GM12878 (cell line): ENCODE data around the gene EEIG2. TPM values are rescaled to one million over a fixed set of nuclear protein-coding genes. Genes with fewer than 3 reads are reported as not detected.

Experiments used
- ATF2 ChIP-seq: IDR thresholded peaks from 2 replicates; pipeline ENCODE4 v1.6.1; 2012; ENCODE audit warnings: low read length, inconsistent platforms
- ATF7 ChIP-seq: fragments of 450-650 bp; IDR thresholded peaks from 2 replicates; pipeline ENCODE4 v1.6.1; 2016; ENCODE audit warnings: low read depth, mild to moderate bottlenecking
- BCL3 ChIP-seq: IDR thresholded peaks from 2 replicates; pipeline ENCODE4 v1.6.1; 2011; ENCODE audit warnings: borderline replicate concordance, low read depth, mild to moderate bottlenecking, moderate library complexity, low read length; ENCODE audit not compliant: insufficient read depth, poor library complexity, severe bottlenecking
- CBX5 ChIP-seq: sonication (generic); IDR thresholded peaks from 2 replicates; pipeline ENCODE4 v1.6.1; 2016; ENCODE audit warnings: low read depth, moderate library complexity, mild to moderate bottlenecking, inconsistent platforms
- CHD1 ChIP-seq: IDR thresholded peaks from 2 replicates; pipeline ENCODE4 v1.6.1; 2012; ENCODE audit warnings: low read depth, low read length, improper control_type of control experiment
- DPF2 ChIP-seq: fragments of 450-650 bp; IDR thresholded peaks from 2 replicates; pipeline ENCODE4 v1.6.1; 2017; ENCODE audit warnings: mild to moderate bottlenecking
- E2F8 ChIP-seq: fragments of 450-650 bp; IDR thresholded peaks from 2 replicates; pipeline ENCODE4 v1.6.1; 2018; ENCODE audit warnings: mild to moderate bottlenecking, low read depth, moderate library complexity; ENCODE audit not compliant: partially characterized antibody
- ELK1 ChIP-seq: IDR thresholded peaks from 2 replicates; pipeline ENCODE4 v1.6.1; 2012; ENCODE audit warnings: low read depth, low read length, improper control_type of control experiment
- ESRRA ChIP-seq: IDR thresholded peaks from 2 replicates; pipeline ENCODE4 v1.6.1; 2012; ENCODE audit warnings: mild to moderate bottlenecking, low read length, improper control_type of control experiment
- FOXK2 ChIP-seq: fragments of 450-650 bp; IDR thresholded peaks from 2 replicates; pipeline ENCODE4 v1.6.1; 2017; ENCODE audit warnings: mild to moderate bottlenecking, moderate library complexity
- GATAD2B ChIP-seq: fragments of 450-650 bp; conservative IDR thresholded peaks from 2 replicates; pipeline ENCODE4 v1.6.1; 2017; ENCODE audit warnings: low read depth, mild to moderate bottlenecking, moderate library complexity
- HCFC1 ChIP-seq: fragments of 150-350 bp; IDR thresholded peaks from 2 replicates; pipeline ENCODE4 v1.6.1; 2014; ENCODE audit warnings: low read length
- HDGF ChIP-seq: fragments of 450-650 bp; IDR thresholded peaks from 2 replicates; pipeline ENCODE4 v1.6.1; 2016; ENCODE audit warnings: antibody characterized with exemption
- IRF4 ChIP-seq: IDR thresholded peaks from 2 replicates; pipeline ENCODE4 v1.6.1; 2011; ENCODE audit warnings: low read depth, low read length
- JUND ChIP-seq: IDR thresholded peaks from 2 replicates; pipeline ENCODE4 v1.6.1; 2012; ENCODE audit warnings: low read depth, mild to moderate bottlenecking, low read length, improper control_type of control experiment, moderate library complexity
- KAT2A ChIP-seq: conservative IDR thresholded peaks from 2 replicates; pipeline ENCODE4 v1.6.1; 2011; ENCODE audit warnings: low read depth, low read length; ENCODE audit not compliant: control insufficient read depth
- MEF2B ChIP-seq: fragments of 450-650 bp; IDR thresholded peaks from 2 replicates; pipeline ENCODE4 v1.6.1; 2018; ENCODE audit warnings: mild to moderate bottlenecking, moderate library complexity; ENCODE audit not compliant: partially characterized antibody, poor library complexity, severe bottlenecking
- PAX5 ChIP-seq: IDR thresholded peaks from 2 replicates; pipeline ENCODE4 v1.6.1; 2011; ENCODE audit warnings: low read depth, low read length, borderline replicate concordance
- PAX8 ChIP-seq: fragments of 450-650 bp; IDR thresholded peaks from 2 replicates; pipeline ENCODE4 v1.6.1; 2017; ENCODE audit warnings: mild to moderate bottlenecking, moderate library complexity
- POLR2A ChIP-seq: IDR thresholded peaks from 2 replicates; pipeline ENCODE4 v1.6.1; 2011; ENCODE audit warnings: low read depth, mild to moderate bottlenecking, low read length
- RELA ChIP-seq: fragments of 450-650 bp; IDR thresholded peaks from 2 replicates; pipeline ENCODE4 v1.8.0; 2014; ENCODE audit warnings: borderline replicate concordance; ENCODE audit not compliant: partially characterized antibody
- RUNX3 ChIP-seq: IDR thresholded peaks from 2 replicates; pipeline ENCODE4 v1.6.1; 2012; ENCODE audit warnings: low read length, inconsistent platforms
- SP1 ChIP-seq: IDR thresholded peaks from one replicate; pipeline ENCODE4 v1.6.1; 2011; ENCODE audit warnings: low read depth, low read length
- SREBF1 ChIP-seq: IDR thresholded peaks from 2 replicates; pipeline ENCODE4 v1.6.1; 2012; ENCODE audit warnings: mild to moderate bottlenecking, low read length
- SRF ChIP-seq, 2 experiments: IDR thresholded peaks; 2 replicates each; pipeline ENCODE4 v1.6.1; 2011; ENCODE audit warnings: low read depth in 2 of 2, low read length in 2 of 2, mild to moderate bottlenecking in 1 of 2, moderate library complexity in 1 of 2
- SUPT20H ChIP-seq: IDR thresholded peaks from 2 replicates; pipeline ENCODE4 v1.6.1; 2011; ENCODE audit warnings: low read depth, mild to moderate bottlenecking, low read length, moderate library complexity, borderline replicate concordance; ENCODE audit not compliant: control insufficient read depth
- ZSCAN29 ChIP-seq: fragments of 450-650 bp; IDR thresholded peaks from 2 replicates; pipeline ENCODE4 v1.6.1; 2017; ENCODE audit warnings: mild to moderate bottlenecking, moderate library complexity
- polyA plus RNA-seq, 11 experiments: library from polyadenylated mRNA; depleted of rRNA in 4 of 11; unstranded in 6 of 11; stranded (reverse) in 5 of 11; fragments of >200 nt; fragmentation: Nextera tagmentation in 4 of 11; fragmentation: Illumina TruSeq in 1 of 11; extraction: Ambion mirVana in 4 of 11; extraction: Trizol in 1 of 11; gene quantifications; 1 replicate in 1 of 11; 2 replicates in 10 of 11; pipeline versions ENCODE4 v1.2.1 to v1.2.3, GENCODE V29; 2011 to 2016; ENCODE audit warnings: inconsistent platforms in 2 of 11, missing spikeins in 2 of 11, low read depth in 1 of 11
- total RNA-seq, 4 experiments: library from RNA; depleted of rRNA in 3 of 4; stranded (reverse); fragments of >200 nt in 3 of 4; fragmentation: Illumina TruSeq in 1 of 4; extraction: Trizol in 1 of 4; gene quantifications; 2 replicates each; pipeline versions ENCODE4 v1.2.1 to v1.2.3, GENCODE V29; 2013 to 2021

Gene EEIG2
- total and polyA plus RNA-seq, 10 of the 15 experiments (the other 5 are each of a cell fraction or from before 2014, with no cell fraction given) = 1.4 to 17.2 (median 9.8) TPM

- TF ChIP-seq ATF2 (no peak), GATAD2B (no peak), SRF (IDR thresholded peaks at IDR 0.05; ENCODE audit: low read depth in 2 of 2, low read length in 2 of 2) (no peak), ELK1 (no peak), FOXK2 (no peak), ESRRA (no peak), HDGF (no peak), SREBF1 (no peak), DPF2 (no peak), PAX5 (no peak), RELA (no peak), MEF2B (no peak), IRF4 (0 out of 2 replicates have a peak, but pooled peaks have one; percentile 51), SUPT20H (no peak), POLR2A (no peak), PAX8 (no peak), RUNX3 (0 out of 2 replicates have a peak, but pooled peaks have one; percentile 25), CHD1 (no peak), JUND (no peak), E2F8 (no peak), KAT2A (no peak), HCFC1 (no peak), CBX5 (no peak), BCL3 (no peak), SP1 (no peak), ZSCAN29 (no peak), ATF7 (0 out of 2 replicates have a peak, but pooled peaks have one; percentile 22)
Observed at GRCh38 chr1:108561689-108562326, 1.9 kb downstream of the EEIG2 start (continued).
